ENCODE results near the gene CAMK2A. TPM values are rescaled to one million over a fixed set of nuclear protein-coding genes. Genes with fewer than 3 reads are reported as not detected.
"Not testable (repeated sequence)": the region's sequence is repeated elsewhere in the genome, so short reads cannot be mapped to it uniquely, and the experiment has no call there.

CAMK2A gene
- total RNA-seq, 1 donor from 2014 or later = not detected

- no peak overlapping the region for H3K4me3 Mint-ChIP-seq (ENCODE audit: low read depth)
- no peak for TF ChIP-seq CTCF (IDR thresholded peaks at IDR 0.05; ENCODE audit: unreplicated experiment)
- H3K27ac Mint-ChIP-seq = no peak overlapping the region
- H3K4me1 Mint-ChIP-seq (ENCODE audit: low read depth) = peaks cover 12% of the 10 kb centered on the region
- H3K27me3 Mint-ChIP-seq = peaks cover 4% of the 10 kb centered on the region
- DNase-seq (ENCODE audit: low spot score, unreplicated experiment) = no peak
- H3K9me3 Mint-ChIP-seq (ENCODE audit: low read depth) = no peaks in the 10 kb centered on the region
- no peaks in the 10 kb centered on the region for H3K36me3 Mint-ChIP-seq (ENCODE audit: insufficient read depth)
Observed at GRCh38 chr5:150253416-150254208, 36.0 kb downstream of the CAMK2A start.

GRCh38 chr5:150252489-150252888 is 37.1 kb downstream of the CAMK2A start:
- Mint-ChIP-seq H3K4me1 (ENCODE audit: low read depth) (peaks cover 12% of the 10 kb centered on the region), H3K9me3 (ENCODE audit: low read depth) (no peaks in the 10 kb centered on the region), H3K4me3 (ENCODE audit: low read depth) (no peak overlapping the region), H3K27ac (no peak overlapping the region), H3K36me3 (ENCODE audit: insufficient read depth) (no peaks in the 10 kb centered on the region), H3K27me3 (peaks cover 4% of the 10 kb centered on the region)
- DNase-seq (ENCODE audit: low spot score, unreplicated experiment) = no peak
- no peak for TF ChIP-seq CTCF (IDR thresholded peaks at IDR 0.05; ENCODE audit: unreplicated experiment)

- peaks cover 11% of the 10 kb centered on the region for H3K4me1 Mint-ChIP-seq (ENCODE audit: low read depth)
- TF ChIP-seq CTCF (IDR thresholded peaks at IDR 0.05; ENCODE audit: unreplicated experiment) = no peak
- no peaks in the 10 kb centered on the region for H3K9me3 Mint-ChIP-seq (ENCODE audit: low read depth)
- no peak overlapping the region for H3K27ac Mint-ChIP-seq
- no peak for DNase-seq (ENCODE audit: low spot score, unreplicated experiment)
- no peaks in the 10 kb centered on the region for H3K36me3 Mint-ChIP-seq (ENCODE audit: insufficient read depth)
- peaks cover 4% of the 10 kb centered on the region for H3K27me3 Mint-ChIP-seq
- no peak overlapping the region for H3K4me3 Mint-ChIP-seq (ENCODE audit: low read depth)
Observed at GRCh38 chr5:150251504-150251903, 38.1 kb downstream of the CAMK2A start.

GRCh38 chr5:150249744-150250143 is 39.8 kb downstream of the CAMK2A start:
- Mint-ChIP-seq H3K36me3 (ENCODE audit: insufficient read depth) (no peaks in the 10 kb centered on the region), H3K27me3 (peaks cover 4% of the 10 kb centered on the region), H3K27ac (no peak overlapping the region), H3K4me1 (ENCODE audit: low read depth) (peaks cover under 1% of the 10 kb centered on the region), H3K4me3 (ENCODE audit: low read depth) (no peak overlapping the region), H3K9me3 (ENCODE audit: low read depth) (no peaks in the 10 kb centered on the region)
- DNase-seq (ENCODE audit: low spot score, unreplicated experiment) = no peak
- TF ChIP-seq CTCF (IDR thresholded peaks at IDR 0.05; ENCODE audit: unreplicated experiment) = no peak

GRCh38 chr5:150248946-150249345 is 40.6 kb downstream of the CAMK2A start:
- H3K9me3 Mint-ChIP-seq (ENCODE audit: low read depth) = no peaks in the 10 kb centered on the region
- H3K4me1 Mint-ChIP-seq (ENCODE audit: low read depth) = no peaks in the 10 kb centered on the region
- H3K36me3 Mint-ChIP-seq (ENCODE audit: insufficient read depth) = no peaks in the 10 kb centered on the region
- no peak for DNase-seq (ENCODE audit: low spot score, unreplicated experiment)
- H3K27ac Mint-ChIP-seq = no peak overlapping the region
- no peak for TF ChIP-seq CTCF (IDR thresholded peaks at IDR 0.05; ENCODE audit: unreplicated experiment)
- H3K27me3 Mint-ChIP-seq = peaks cover 8% of the 10 kb centered on the region
- no peak overlapping the region for H3K4me3 Mint-ChIP-seq (ENCODE audit: low read depth)

- not testable (repeated sequence) for DNase-seq (ENCODE audit: low spot score, unreplicated experiment); H3K27ac Mint-ChIP-seq
Observed at GRCh38 chr5:150248493-150248892, 41.1 kb downstream of the CAMK2A start.

More at GRCh38 chr5:150248493-150248892, 41.1 kb downstream of the CAMK2A start:
- not testable (repeated sequence) for H3K4me3 Mint-ChIP-seq (ENCODE audit: low read depth); H3K4me1 Mint-ChIP-seq (ENCODE audit: low read depth); H3K36me3 Mint-ChIP-seq (ENCODE audit: insufficient read depth); H3K27me3 Mint-ChIP-seq; H3K9me3 Mint-ChIP-seq (ENCODE audit: low read depth)

Measured in progenitor cell of endocrine pancreas (in vitro differentiated cells).